Measurements from ENCODE around the gene DGKB.

Gene DGKB

GRCh38 chr7:14275356-14275755 lies 627.2 kb downstream of the DGKB start:
- DNase-seq (ENCODE audit: low spot score) = no peak
- no peak for TF ChIP-seq CTCF (conservative IDR thresholded peaks at IDR 0.05; ENCODE audit: low read depth)
- POLR2A ChIA-PET (ENCODE audit: low non-redundant PET) = no interaction called here

GRCh38 chr7:14271441-14271840 lies 631.1 kb downstream of the DGKB start:
- DNase-seq (ENCODE audit: low spot score) = no peak
- ChIA-PET CTCF (no interaction called here), POLR2A (ENCODE audit: low non-redundant PET) (no interaction called here)
- no peak for TF ChIP-seq CTCF (conservative IDR thresholded peaks at IDR 0.05; ENCODE audit: low read depth)
- H3K27ac ChIP-seq = no peak overlapping the region

More at GRCh38 chr7:14275356-14275755, 627.2 kb downstream of the DGKB start:
- CTCF ChIA-PET = interaction anchor here (0.9 kb wide), 1 partner anchor 17 kb away, joined by 4 read pairs; no protein-coding TSS in a partner anchor
- H3K27ac ChIP-seq = no peak overlapping the region

GRCh38 chr7:14270099-14270498 lies 632.5 kb downstream of the DGKB start:
- no peak for DNase-seq (ENCODE audit: low spot score)
- no peak overlapping the region for H3K27ac ChIP-seq
- ChIA-PET POLR2A (ENCODE audit: low non-redundant PET) (no interaction called here), CTCF (no interaction called here)
- no peak for TF ChIP-seq CTCF (conservative IDR thresholded peaks at IDR 0.05; ENCODE audit: low read depth)

GRCh38 chr7:14260011-14260410 lies 642.5 kb downstream of the DGKB start:
- TF ChIP-seq CTCF (conservative IDR thresholded peaks at IDR 0.05; ENCODE audit: low read depth) = no peak
- H3K27ac ChIP-seq = no peak overlapping the region
- POLR2A ChIA-PET (ENCODE audit: low non-redundant PET) = no interaction called here
- no peak for DNase-seq (ENCODE audit: low spot score)
- CTCF ChIA-PET = no interaction called here

- no peak overlapping the region for H3K27ac ChIP-seq
- ChIA-PET CTCF (no interaction called here), POLR2A (ENCODE audit: low non-redundant PET) (no interaction called here)
- no peak for TF ChIP-seq CTCF (conservative IDR thresholded peaks at IDR 0.05; ENCODE audit: low read depth)
- DNase-seq (ENCODE audit: low spot score) = no peak
Measured at GRCh38 chr7:14258861-14259260, 643.7 kb downstream of the DGKB start.

- DNase-seq (ENCODE audit: low spot score) = no peak
- ChIA-PET POLR2A (ENCODE audit: low non-redundant PET) (no interaction called here), CTCF (no interaction called here)
- no peak for TF ChIP-seq CTCF (conservative IDR thresholded peaks at IDR 0.05; ENCODE audit: low read depth)
- no peak overlapping the region for H3K27ac ChIP-seq
Measured at GRCh38 chr7:14258441-14258840, 644.1 kb downstream of the DGKB start.

- no peak overlapping the region for H3K27ac ChIP-seq
- POLR2A ChIA-PET (ENCODE audit: low non-redundant PET) = no interaction called here
- TF ChIP-seq CTCF (conservative IDR thresholded peaks at IDR 0.05; ENCODE audit: low read depth) = no peak
- DNase-seq (ENCODE audit: low spot score) = no peak
- CTCF ChIA-PET = no interaction called here
Measured at GRCh38 chr7:14252458-14252857, 650.1 kb downstream of the DGKB start.

Measured in RWPE1 (cell line).